Mucosa of stomach (tissue), 1 donor: ENCODE measurements around the gene TSSK2.
A peak's percentile ranks its signal among the peaks of the same experiment; 100 is the strongest.

Source experiments
- H3K27me3 ChIP-seq: one replicate; pipeline ENCODE4 v1.7.0; 2013; ENCODE audit warnings: mild to moderate bottlenecking, low read length; ENCODE audit not compliant: control insufficient read depth, insufficient read depth
- H3K36me3 ChIP-seq: one replicate; pipeline ENCODE4 v1.7.0; 2013; ENCODE audit warnings: low read length; ENCODE audit not compliant: control insufficient read depth, insufficient read depth
- H3K4me1 ChIP-seq: one replicate; pipeline ENCODE4 v1.7.0; 2013; ENCODE audit warnings: mild to moderate bottlenecking, low read length; ENCODE audit not compliant: control insufficient read depth, insufficient read depth
- H3K4me3 ChIP-seq: one replicate; pipeline ENCODE4 v1.7.0; 2013; ENCODE audit warnings: low read length
- H3K9ac ChIP-seq: one replicate; pipeline ENCODE4 v1.7.0; 2013; ENCODE audit warnings: mild to moderate bottlenecking, low read length, moderate library complexity
- H3K9me3 ChIP-seq: one replicate; pipeline ENCODE4 v1.7.0; 2013; ENCODE audit warnings: mild to moderate bottlenecking, low read length, moderate library complexity; ENCODE audit not compliant: control insufficient read depth
- donor health status: Pancreatic carcinoma.

Gene TSSK2

DNA sequence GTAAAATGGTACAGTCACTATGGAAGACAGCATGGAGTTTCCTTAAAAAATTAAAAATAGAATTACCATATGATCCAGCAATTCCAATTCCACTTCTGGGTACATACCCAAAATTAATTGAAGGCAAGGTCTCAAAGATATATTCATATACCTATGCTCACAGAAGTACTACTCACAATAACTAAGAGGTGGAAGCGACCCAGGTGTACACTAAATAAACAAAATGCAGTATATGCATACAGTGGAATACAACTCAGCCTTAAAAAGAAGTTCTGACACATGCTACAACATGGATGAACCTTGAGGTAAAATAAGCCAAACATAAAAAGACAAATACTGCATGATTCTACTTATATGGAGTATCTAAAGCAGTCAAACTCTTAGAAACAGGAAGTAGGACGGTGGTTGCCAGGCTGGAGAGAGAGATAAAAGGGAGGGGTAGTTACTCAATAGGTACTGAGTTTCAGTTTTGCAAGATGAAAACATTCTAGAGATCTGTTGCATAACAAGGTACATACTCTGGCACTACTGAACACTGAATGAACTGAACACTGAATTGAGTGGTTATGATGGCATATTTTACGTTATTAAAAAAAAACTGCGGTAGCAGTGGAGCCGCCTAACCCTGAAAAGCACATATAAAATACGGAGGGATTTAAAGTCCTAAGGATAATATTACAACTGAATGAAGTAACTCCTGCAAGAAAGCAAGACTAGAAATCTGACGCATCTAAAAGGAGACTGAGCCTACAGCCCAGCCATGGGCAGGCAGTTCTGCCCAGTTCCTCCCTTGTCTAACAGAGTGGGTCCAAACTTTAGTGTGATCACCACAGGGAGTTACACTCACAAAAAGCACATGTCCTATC, 21.7 kb upstream of the TSSK2 start:
- Histone ChIP-seq H3K36me3 (no peaks in the 10 kb centered on the region), H3K4me3 (no peak overlapping the region), H3K9ac (no peak overlapping the region), H3K4me1 (peaks cover 31% of the 10 kb centered on the region), H3K27me3 (no peaks in the 10 kb centered on the region), H3K9me3 (no peaks in the 10 kb centered on the region)

DNA sequence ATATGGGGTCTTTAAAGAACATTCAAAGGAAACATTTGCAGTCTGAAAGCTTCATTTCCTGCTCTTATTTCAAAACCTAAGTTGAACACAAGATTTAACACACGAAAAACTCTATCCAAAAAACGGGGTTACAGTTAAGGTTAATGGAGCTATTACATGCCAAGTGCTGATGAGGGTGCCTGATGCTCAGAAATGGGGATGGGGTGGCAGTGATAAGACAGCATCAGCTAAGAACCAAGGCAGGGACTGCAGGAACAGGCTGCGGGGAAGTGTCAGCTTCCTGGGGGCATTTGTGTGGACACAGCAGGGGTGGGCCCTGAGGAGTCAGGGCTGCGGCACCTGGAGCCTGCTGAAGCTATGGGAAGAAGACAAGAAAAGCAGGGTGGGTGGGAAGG, 21.0 kb upstream of the TSSK2 start:
- Histone ChIP-seq H3K9ac (no peak overlapping the region), H3K27me3 (no peaks in the 10 kb centered on the region), H3K4me3 (no peak overlapping the region), H3K4me1 (peaks cover 31% of the 10 kb centered on the region), H3K36me3 (no peaks in the 10 kb centered on the region), H3K9me3 (no peaks in the 10 kb centered on the region)

DNA sequence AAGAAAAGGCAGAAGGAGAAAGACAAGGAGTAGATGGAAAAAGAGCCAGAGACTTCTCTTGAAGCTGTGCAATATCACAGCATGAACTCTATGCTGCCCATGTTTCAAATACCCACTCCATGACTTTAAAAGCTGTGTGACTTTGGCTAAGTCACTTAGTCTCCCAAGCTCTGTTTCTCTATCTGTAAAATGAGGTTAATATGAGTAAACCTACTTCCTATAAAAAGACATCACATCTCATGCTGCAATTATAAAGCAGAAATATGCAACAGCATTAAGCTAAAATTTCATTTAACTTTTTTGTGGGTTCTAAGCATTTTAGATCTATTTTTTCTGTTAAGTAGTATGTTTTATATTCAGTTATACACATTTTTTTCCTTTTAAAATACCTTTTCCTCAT, 20.5 kb upstream of the TSSK2 start:
- H3K4me3 ChIP-seq = no peak overlapping the region
- no peaks in the 10 kb centered on the region for H3K9me3 ChIP-seq
- H3K36me3 ChIP-seq = no peaks in the 10 kb centered on the region
- peaks cover 31% of the 10 kb centered on the region for H3K4me1 ChIP-seq
- no peak overlapping the region for H3K9ac ChIP-seq
- no peaks in the 10 kb centered on the region for H3K27me3 ChIP-seq

DNA sequence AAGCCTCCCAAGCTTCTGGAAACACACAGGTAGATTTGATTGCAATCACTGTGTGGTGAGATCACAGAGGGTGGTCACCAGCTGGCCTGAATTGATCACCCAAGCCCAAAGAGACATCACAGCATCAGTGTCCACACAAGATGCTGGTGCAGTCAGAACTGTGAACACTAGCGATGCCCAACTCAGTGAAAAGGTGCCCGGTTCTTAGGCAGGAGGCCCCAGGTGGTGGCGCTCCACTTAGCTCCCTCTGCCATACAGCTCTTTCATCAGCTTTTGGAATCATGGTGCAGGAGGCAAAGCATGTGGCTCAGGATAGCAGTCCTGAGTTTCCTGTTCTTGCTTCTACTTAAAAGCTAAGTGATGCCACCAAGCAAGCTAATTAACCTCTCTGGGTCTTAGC, 20.0 kb upstream of the TSSK2 start:
- Histone ChIP-seq H3K4me3 (no peak overlapping the region), H3K36me3 (no peaks in the 10 kb centered on the region), H3K27me3 (no peaks in the 10 kb centered on the region), H3K9me3 (no peaks in the 10 kb centered on the region), H3K4me1 (peaks cover 26% of the 10 kb centered on the region), H3K9ac (no peak overlapping the region)

DNA sequence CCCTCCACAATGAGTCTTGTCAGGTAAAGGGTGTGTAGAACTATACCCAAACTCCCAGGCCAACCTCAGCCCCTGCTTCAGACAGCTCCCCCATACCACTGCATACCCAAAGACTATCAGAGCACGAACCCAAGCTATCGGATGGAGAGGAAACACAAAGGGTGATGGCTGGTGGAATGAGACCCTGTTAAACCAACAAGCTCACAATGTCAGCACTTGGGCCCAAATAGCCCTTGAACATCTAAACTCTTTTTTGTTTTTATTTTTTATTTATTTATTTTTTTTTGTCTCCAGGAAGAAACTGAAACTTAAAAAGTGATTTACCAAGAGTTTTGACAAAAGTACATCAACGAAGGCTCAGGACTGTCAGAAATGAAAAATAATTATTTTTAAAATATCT, 19.5 kb upstream of the TSSK2 start:
- Histone ChIP-seq H3K4me3 (no peak overlapping the region), H3K9ac (no peak overlapping the region), H3K27me3 (no peaks in the 10 kb centered on the region), H3K36me3 (no peaks in the 10 kb centered on the region), H3K4me1 (peaks cover 22% of the 10 kb centered on the region), H3K9me3 (no peaks in the 10 kb centered on the region)

DNA sequence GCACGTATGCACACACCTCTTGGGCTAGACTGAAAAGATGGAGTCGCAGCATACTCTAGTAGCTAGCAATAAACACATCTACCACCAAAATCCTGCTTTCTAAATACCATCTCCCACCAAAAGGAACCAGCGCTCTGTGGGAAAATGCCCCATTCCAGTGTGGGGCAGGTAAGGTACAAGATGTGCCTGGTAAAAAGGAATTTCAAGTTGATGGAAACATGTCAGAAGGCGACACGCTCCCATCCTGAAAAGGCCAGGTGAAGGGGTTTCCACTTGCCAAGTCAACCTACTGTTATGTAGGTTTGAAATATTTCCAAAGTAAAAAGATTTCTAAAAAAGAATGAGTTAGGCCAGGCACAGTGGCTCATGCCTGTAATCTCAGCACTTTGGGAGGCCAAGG, 17.7 kb upstream of the TSSK2 start:
- Histone ChIP-seq H3K4me3 (no peak overlapping the region), H3K4me1 (peaks cover 21% of the 10 kb centered on the region), H3K27me3 (no peaks in the 10 kb centered on the region), H3K9ac (no peak overlapping the region), H3K9me3 (no peaks in the 10 kb centered on the region), H3K36me3 (no peaks in the 10 kb centered on the region)

DNA sequence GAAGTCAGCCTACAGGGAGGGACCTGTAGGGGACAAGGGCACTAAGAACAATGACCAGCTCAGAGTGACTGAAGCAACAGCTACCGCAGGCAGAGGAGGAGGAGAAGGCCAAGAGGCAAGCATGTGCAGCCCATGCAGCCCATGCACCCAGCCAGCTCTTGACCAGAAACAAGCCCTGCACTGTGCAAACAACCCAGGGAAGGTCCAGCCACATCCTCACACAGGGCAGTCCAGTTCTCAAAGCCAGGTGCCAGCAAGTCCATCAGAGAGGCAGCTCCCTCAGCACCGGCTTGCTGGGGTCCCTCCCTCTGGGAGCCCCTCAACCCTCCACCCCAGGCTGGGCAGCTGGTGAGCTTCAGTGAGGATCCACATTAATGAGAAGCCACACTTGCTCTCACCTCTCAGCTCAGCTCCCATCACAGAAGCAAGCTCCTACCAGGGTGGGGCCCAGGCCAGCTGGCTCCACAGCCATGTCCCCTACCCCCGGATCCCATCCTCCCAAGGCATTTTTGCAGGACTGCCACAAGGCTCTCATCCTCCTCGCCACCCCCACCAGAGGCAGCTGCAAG, 16.0 kb upstream of the TSSK2 start:
- Histone ChIP-seq H3K36me3 (no peaks in the 10 kb centered on the region), H3K9ac (no peak overlapping the region), H3K4me3 (no peak overlapping the region), H3K27me3 (no peaks in the 10 kb centered on the region), H3K9me3 (no peaks in the 10 kb centered on the region), H3K4me1 (peaks cover 21% of the 10 kb centered on the region)

DNA sequence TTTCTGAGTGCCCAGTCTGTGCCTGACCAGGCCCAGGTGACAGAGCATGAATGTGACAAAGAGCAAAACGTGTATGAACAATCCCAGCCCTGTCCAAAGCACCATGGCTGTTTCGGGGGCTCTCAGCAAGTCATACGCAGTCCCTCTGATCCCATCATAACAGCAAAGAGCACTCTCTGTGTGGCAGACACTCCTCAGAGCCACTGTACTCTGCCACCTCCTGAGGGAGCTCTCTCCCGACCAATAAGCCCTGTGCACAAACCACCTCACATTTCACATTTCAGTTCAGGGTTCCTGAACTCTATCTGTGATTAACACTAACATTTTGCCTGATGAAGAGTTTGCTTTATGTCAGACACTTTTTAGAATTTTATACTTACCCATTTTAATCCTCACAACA, 15.5 kb upstream of the TSSK2 start:
- H3K4me1 ChIP-seq = peaks cover 25% of the 10 kb centered on the region

DNA sequence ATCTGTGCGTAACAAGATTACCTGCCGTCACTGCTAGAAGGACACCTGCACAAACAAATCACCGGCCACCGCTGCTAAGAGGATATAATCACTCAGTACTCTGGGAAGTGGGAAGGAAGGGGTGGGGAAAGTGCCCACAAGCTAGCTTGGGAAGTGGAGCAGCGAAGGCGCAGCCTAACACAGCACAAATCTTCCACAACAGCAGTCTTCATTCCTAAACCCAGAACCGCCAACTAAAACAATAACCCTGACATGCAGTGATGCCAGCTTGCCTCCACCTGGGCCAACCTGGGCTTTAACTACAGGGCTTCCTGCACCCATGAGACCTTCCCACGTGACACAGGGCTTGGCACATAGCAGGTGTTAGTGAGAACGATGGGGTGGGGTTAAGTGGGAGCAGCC, 14.0 kb upstream of the TSSK2 start:
- peaks cover 30% of the 10 kb centered on the region for H3K4me1 ChIP-seq

More for the DNA sequence above, 15.5 kb upstream of the TSSK2 start:
- H3K4me3 ChIP-seq = no peak overlapping the region
- H3K36me3 ChIP-seq = no peaks in the 10 kb centered on the region
- H3K27me3 ChIP-seq = no peaks in the 10 kb centered on the region
- H3K9ac ChIP-seq = no peak overlapping the region
- H3K9me3 ChIP-seq = no peaks in the 10 kb centered on the region

DNA sequence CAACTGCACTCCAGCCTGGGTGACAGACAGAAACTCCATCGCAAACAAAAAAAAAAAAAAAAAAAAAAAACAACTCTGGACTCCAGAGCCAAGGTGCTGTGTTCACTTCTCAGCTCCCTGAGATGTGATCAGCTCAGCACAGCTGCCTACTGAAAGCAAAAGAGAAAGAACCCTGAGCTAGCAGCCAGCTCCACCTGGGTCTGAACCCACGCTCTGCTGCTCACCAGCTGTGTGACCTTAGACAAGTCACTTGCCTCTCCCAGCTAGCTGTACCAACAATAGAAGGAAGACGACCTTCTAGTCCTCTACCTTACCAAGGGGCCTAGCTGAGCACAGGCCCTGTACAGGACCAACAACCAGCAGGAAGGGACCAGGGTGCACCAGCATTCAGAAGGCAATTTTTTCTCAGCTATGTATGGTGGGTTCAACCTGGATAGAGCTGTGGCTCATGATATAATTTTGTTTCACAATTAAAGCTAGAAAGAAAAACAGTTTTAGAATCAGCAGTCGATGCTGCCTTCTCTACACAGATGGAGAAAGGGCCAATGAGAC, 12.7 kb upstream of the TSSK2 start:
- Histone ChIP-seq H3K36me3 (no peaks in the 10 kb centered on the region), H3K27me3 (no peaks in the 10 kb centered on the region), H3K9ac (no peak overlapping the region), H3K9me3 (no peaks in the 10 kb centered on the region), H3K4me1 (peaks cover 30% of the 10 kb centered on the region), H3K4me3 (no peak overlapping the region)

More for the DNA sequence above, 14.0 kb upstream of the TSSK2 start:
- no peaks in the 10 kb centered on the region for H3K36me3 ChIP-seq
- H3K9ac ChIP-seq = no peak overlapping the region
- no peaks in the 10 kb centered on the region for H3K9me3 ChIP-seq
- H3K27me3 ChIP-seq = no peaks in the 10 kb centered on the region
- no peak overlapping the region for H3K4me3 ChIP-seq

DNA sequence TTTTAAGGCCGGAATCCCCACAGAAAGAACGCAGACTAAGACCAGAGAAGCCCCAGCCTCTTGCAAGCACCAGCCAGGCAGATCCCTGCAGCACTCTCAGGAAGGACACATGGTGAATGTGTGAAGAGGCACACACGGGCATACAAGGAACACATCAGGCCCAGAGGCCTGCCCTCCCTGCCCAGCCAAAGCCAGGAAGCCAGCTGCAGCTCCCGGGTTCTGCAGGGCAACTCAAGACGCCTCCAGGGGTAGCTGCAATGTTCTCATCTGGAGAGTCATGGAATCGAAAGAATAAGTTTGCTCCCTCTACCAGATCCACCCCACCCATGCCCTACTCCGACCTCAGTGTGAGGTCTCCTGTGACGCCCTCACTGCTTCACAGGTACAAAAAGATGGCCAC, 11.2 kb upstream of the TSSK2 start:
- no peaks in the 10 kb centered on the region for H3K9me3 ChIP-seq
- no peaks in the 10 kb centered on the region for H3K36me3 ChIP-seq
- no peaks in the 10 kb centered on the region for H3K27me3 ChIP-seq
- H3K4me1 ChIP-seq = peaks cover 30% of the 10 kb centered on the region
- H3K9ac ChIP-seq = peak overlapping the region; percentile 79
- no peak overlapping the region for H3K4me3 ChIP-seq

DNA sequence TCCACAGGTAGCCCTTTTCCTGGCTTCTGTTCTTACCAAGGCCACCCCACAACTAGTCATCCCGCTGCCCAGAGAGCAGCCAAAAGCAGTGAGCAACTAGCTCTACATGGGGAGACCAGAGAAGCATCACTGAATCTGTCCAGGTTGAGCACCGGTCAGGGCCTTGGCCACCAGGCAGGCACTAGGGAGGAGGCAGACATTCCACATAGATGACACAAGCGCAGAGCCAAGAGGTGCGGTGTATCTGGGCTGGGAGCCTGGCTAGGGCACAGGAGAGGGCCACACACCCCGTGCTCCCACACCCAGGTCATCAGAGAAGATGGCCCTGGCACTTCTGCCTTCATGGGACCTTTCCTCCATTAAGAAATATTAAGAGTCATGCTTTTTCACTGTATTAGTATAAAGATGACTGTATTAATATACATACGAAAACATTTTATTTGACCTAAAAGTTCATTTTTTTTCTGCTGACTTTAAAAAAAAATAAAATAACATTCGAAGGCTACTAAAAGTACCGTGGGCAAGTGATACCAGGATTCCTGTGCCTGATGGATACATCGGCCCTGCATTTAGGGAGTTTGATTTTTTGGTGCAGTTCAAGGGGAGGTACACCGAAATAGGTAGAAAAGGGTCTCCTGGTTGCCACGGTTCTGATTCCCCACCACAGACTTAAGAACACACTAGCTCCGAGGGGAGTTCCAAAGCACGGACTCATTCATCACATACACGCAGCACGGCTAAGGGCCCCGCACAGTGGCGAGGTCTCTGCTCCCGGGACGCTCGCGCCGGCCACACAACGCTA, 10.1 kb upstream of the TSSK2 start:
- Histone ChIP-seq H3K9ac (peak overlapping the region; percentile 79), H3K27me3 (peaks cover 3% of the 10 kb centered on the region), H3K36me3 (no peaks in the 10 kb centered on the region), H3K4me3 (peak overlapping the region; percentile 72), H3K9me3 (no peaks in the 10 kb centered on the region), H3K4me1 (peaks cover 30% of the 10 kb centered on the region)
